Neural crest cell (in vitro differentiated cells): ENCODE measurements around the gene SLC35B1. TPM values are rescaled to one million over a fixed set of nuclear protein-coding genes. Genes with fewer than 3 reads are reported as not detected.

Experiments used
- DNase-seq: peaks from one replicate; pipeline ENCODE4 v3.0.0; 2021; ENCODE audit warnings: low read depth, mixed read lengths, low spot score
- H3K27ac Mint-ChIP-seq: one replicate; pipeline ENCODE4 v1.8.0; 2021; ENCODE audit warnings: mild to moderate bottlenecking, mixed read lengths; ENCODE audit not compliant: unreplicated experiment
- H3K27me3 Mint-ChIP-seq: 2 replicates; pipeline ENCODE4 v1.8.0; 2021; ENCODE audit warnings: low read depth, mild to moderate bottlenecking, mixed read lengths
- H3K36me3 Mint-ChIP-seq: 2 replicates; pipeline ENCODE4 v1.8.0; 2021; ENCODE audit warnings: low read depth, mild to moderate bottlenecking, mixed read lengths
- H3K4me1 Mint-ChIP-seq: 2 replicates; pipeline ENCODE4 v1.8.0; 2021; ENCODE audit warnings: mixed read lengths
- H3K4me3 Mint-ChIP-seq: one replicate; pipeline ENCODE4 v1.8.0; 2021; ENCODE audit warnings: mild to moderate bottlenecking, mixed read lengths
- H3K9me3 Mint-ChIP-seq: 2 replicates; pipeline ENCODE4 v1.8.0; 2021; ENCODE audit warnings: mixed read lengths
- long read RNA-seq: library from polyadenylated mRNA; unstranded; transcript quantifications from one replicate; pipeline ENCODE4 v2.0.0, GENCODE V29; 2020
- total RNA-seq: library from RNA; stranded (reverse); gene quantifications from 2 replicates; pipeline ENCODE4 v1.2.1, GENCODE V29; 2021
- TF ChIP-seq, protein P1 (sequence below): fragments of 200-600 bp; sonication (generic); conservative IDR thresholded peaks from 2 replicates; pipeline ENCODE4 v1.5.0; 2021; ENCODE audit warnings: antibody characterized with exemption, mild to moderate bottlenecking

Gene SLC35B1, protein sequence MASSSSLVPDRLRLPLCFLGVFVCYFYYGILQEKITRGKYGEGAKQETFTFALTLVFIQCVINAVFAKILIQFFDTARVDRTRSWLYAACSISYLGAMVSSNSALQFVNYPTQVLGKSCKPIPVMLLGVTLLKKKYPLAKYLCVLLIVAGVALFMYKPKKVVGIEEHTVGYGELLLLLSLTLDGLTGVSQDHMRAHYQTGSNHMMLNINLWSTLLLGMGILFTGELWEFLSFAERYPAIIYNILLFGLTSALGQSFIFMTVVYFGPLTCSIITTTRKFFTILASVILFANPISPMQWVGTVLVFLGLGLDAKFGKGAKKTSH
- 78.7 and 89.6 TPM in 2 replicates for total RNA-seq
- long read RNA-seq, transcript SLC35B1-220 (9 exons, 1,611 nt) = major isoform, 38 of 57 reads
- long read RNA-seq, transcript SLC35B1-209 (9 exons, 1,320 nt) = minor isoform, 7 of 57 reads
- long read RNA-seq, partial matches to known transcripts = 2 of 57 reads
- long read RNA-seq, other reads (novel, unspliced or antisense) = 10 of 57 reads

- Mint-ChIP-seq H3K27ac (peak within 1 kb of the TSS; percentile 99), H3K36me3 (peaks cover 4% of the 10 kb centered on the region), H3K27me3 (no peaks in the 10 kb centered on the region), H3K4me3 (peak within 1 kb of the TSS; percentile 88), H3K9me3 (no peaks in the 10 kb centered on the region), H3K4me1 (peaks cover 26% of the 10 kb centered on the region)
- DNase-seq = peak; percentile 89
- TF ChIP-seq, protein P1, sequence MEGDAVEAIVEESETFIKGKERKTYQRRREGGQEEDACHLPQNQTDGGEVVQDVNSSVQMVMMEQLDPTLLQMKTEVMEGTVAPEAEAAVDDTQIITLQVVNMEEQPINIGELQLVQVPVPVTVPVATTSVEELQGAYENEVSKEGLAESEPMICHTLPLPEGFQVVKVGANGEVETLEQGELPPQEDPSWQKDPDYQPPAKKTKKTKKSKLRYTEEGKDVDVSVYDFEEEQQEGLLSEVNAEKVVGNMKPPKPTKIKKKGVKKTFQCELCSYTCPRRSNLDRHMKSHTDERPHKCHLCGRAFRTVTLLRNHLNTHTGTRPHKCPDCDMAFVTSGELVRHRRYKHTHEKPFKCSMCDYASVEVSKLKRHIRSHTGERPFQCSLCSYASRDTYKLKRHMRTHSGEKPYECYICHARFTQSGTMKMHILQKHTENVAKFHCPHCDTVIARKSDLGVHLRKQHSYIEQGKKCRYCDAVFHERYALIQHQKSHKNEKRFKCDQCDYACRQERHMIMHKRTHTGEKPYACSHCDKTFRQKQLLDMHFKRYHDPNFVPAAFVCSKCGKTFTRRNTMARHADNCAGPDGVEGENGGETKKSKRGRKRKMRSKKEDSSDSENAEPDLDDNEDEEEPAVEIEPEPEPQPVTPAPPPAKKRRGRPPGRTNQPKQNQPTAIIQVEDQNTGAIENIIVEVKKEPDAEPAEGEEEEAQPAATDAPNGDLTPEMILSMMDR = peak; percentile 81
These were observed at the start of gene SLC35B1 for GRCh38 chr17:49707608-49708514. TSS of gene SLC35B1 (minus strand) at chr17:49707964. CDS start at chr17:49707833, 131 bp downstream.

- Mint-ChIP-seq H3K36me3 (no peaks in the 10 kb centered on the region), H3K4me1 (peaks cover 6% of the 10 kb centered on the region), H3K4me3 (no peak overlapping the region), H3K27me3 (no peaks in the 10 kb centered on the region), H3K9me3 (no peaks in the 10 kb centered on the region), H3K27ac (no peak overlapping the region)
- no peak for DNase-seq
- TF ChIP-seq, protein P1 = no peak
These were observed 49.5 kb upstream of the SLC35B1 start for GRCh38 chr17:49757151-49757777.

DNA sequence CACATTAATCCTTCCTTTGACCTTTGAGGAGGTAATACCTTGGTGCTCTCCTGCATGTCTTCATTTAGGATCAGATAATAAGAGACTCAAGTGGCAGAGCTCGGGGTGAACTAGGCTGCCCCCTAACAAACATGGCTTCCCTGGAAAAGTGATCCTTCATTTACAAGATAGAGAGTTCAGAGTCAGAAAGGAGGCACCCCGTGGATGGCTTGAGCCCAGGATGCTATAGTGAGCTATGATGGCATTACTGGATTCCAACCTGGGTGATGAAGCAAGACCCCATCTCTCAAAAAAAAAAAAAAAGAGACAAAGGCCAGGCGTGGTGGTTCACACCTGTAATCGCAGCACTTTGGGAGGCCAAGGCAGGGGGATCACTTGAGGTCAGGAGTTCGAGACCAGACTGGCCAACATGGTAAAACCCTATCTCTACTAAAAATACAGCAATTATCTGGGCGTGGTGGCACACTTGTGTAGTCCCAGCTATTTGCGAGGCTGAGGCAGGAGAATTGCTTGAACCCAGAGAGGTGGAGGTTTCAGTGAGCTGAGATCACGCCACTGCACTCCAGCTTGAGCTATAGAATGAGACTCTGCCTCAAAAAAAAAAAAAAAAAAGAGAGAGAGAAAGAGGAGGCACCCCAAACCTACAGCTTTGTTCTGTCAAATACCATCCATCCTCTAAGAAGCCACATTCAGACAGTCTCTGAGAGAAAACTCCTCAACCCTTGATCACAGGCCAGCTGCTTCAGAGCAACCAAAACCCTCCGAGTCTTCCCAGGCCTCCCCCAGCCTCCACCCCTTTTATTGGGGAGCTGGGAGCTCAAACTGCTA is 48.8 kb upstream of the SLC35B1 start:
- DNase-seq = no peak
- Mint-ChIP-seq H3K36me3 (no peaks in the 10 kb centered on the region), H3K4me3 (no peak overlapping the region), H3K27ac (no peak overlapping the region), H3K9me3 (no peaks in the 10 kb centered on the region), H3K27me3 (no peaks in the 10 kb centered on the region), H3K4me1 (peaks cover under 1% of the 10 kb centered on the region)
- TF ChIP-seq, protein P1 = no peak

DNA sequence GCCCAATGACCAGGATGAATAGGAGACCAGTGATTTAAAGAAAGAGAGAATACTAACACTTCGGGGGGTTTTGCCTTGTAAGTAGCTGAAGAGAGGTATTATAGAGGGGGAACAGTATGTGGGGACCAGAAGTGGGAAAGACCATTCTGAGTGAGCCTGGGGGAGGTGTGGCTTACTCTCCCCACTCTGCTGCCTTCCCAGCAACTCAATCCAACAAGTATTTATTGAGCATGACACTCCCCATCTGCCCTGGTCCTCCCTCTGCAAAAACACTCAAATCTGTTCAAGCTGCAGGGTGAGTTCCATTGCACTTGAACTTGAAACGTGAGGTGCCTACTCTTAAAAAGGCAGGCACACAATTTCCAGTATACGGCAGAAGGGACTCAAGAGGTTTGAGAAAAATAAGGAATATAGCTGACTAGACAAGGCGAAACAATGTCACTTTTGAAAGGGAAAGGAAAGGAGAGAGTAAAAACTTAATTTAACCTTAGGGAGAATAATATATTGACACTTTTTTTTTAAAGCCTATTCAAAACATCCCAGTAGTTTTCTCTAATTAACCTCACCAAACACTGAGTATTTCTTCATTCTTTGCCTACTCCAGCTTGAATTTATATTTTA is 48.0 kb upstream of the SLC35B1 start:
- TF ChIP-seq, protein P1 = no peak
- no peaks in the 10 kb centered on the region for H3K4me1 Mint-ChIP-seq
- H3K4me3 Mint-ChIP-seq = no peak overlapping the region
- H3K36me3 Mint-ChIP-seq = no peaks in the 10 kb centered on the region
- DNase-seq = no peak
- H3K27ac Mint-ChIP-seq = no peak overlapping the region
- H3K27me3 Mint-ChIP-seq = no peaks in the 10 kb centered on the region
- H3K9me3 Mint-ChIP-seq = no peaks in the 10 kb centered on the region
